Aorta (tissue), 5 donors: ENCODE data around the gene PHACTR2. TPM values are rescaled to one million over a fixed set of nuclear protein-coding genes. Genes with fewer than 3 reads are reported as not detected.

Experiments used
- ATAC-seq: fragments of 200-7000 bp; cut with Tn5 transposase; one replicate; pipeline ENCODE4 v1.9.1; 2022; ENCODE audit warnings: moderate library complexity; ENCODE audit not compliant: low FRiP score
- DNase-seq, 2 donors: peaks; one replicate each; pipeline ENCODE4 v3.0.0-alpha.2; 2020
- H3K27ac ChIP-seq, 2 donors: one replicate each; pipeline ENCODE4 v1.5.1; 2013; ENCODE audit warnings: low read length in 2 of 2, mild to moderate bottlenecking in 2 of 2, moderate library complexity in 2 of 2, control low read depth in 1 of 2, inconsistent platforms in 1 of 2, low read depth in 1 of 2
- H3K27me3 ChIP-seq, 2 donors: one replicate each; pipeline ENCODE4 v1.6.1; 2013; ENCODE audit warnings: control low read depth in 1 of 2, low read length in 1 of 2, mild to moderate bottlenecking in 1 of 2, moderate library complexity in 1 of 2; ENCODE audit not compliant: insufficient read depth in 2 of 2, control insufficient read depth in 1 of 2
- H3K36me3 ChIP-seq, 2 donors: one replicate each; pipeline ENCODE4 v1.6.1; 2013; ENCODE audit warnings: control low read depth in 1 of 2, low read length in 1 of 2, mild to moderate bottlenecking in 1 of 2; ENCODE audit not compliant: insufficient read depth in 2 of 2, control insufficient read depth in 1 of 2
- H3K4me1 ChIP-seq, 2 donors: one replicate each; pipeline ENCODE4 v1.6.1; 2013; ENCODE audit warnings: low read length in 2 of 2, control low read depth in 1 of 2, mild to moderate bottlenecking in 1 of 2, moderate library complexity in 1 of 2; ENCODE audit not compliant: insufficient read depth in 2 of 2, control insufficient read depth in 1 of 2
- H3K4me3 ChIP-seq, 2 donors: one replicate each; pipeline ENCODE4 v1.5.1; 2013; ENCODE audit warnings: low read length in 2 of 2, control low read depth in 1 of 2, mild to moderate bottlenecking in 1 of 2
- H3K9me3 ChIP-seq: one replicate; pipeline ENCODE4 v1.6.1; 2013; ENCODE audit warnings: mild to moderate bottlenecking, low read length; ENCODE audit not compliant: control insufficient read depth
- WGBS, 2 donors: extraction: QIAGEN DNeasy Blood & Tissue Kit; methylation state at CpG; one replicate each; pipeline ENCODE4 v1.1.7; 2013; 5-methylcytosine and 5-hydroxymethylcytosine counted together
- intact Hi-C, 2 donors: fragments of 100-400 bp; cut with DNase I; formaldehyde crosslinking; loops; one replicate each; pipeline versions ENCODE4 v1.14.2 to v1.15.0; 2022
- polyA plus RNA-seq, 2 donors: library from polyadenylated mRNA; stranded (reverse); fragments of 200-250 nt; gene quantifications; one replicate each; pipeline ENCODE4 v1.2.3, GENCODE V29; 2013
- total RNA-seq, 2 donors: library from RNA; stranded (reverse); fragmentation: NEBNext Ultra II Directional; extraction: Animal tissue kit (Norgen Biotek cat#: 25700); gene quantifications; one replicate each; pipeline ENCODE4 v1.2.1, GENCODE V29; 2021
- donor health status: healthy with polysubstance abuse.
- donor health status: Bipolar disorder and iron deficiency.
- donor health status: DM: no; HTN: no; CAD: no.
- donor health status: DM: no; HTN: no; CAD: no.
- donor health status: DM: yes; HTN: yes; CAD: no.

Gene PHACTR2
- total and polyA plus RNA-seq, 4 donors = 15.3 to 96.8 (median 51.2) TPM

- H3K27me3 ChIP-seq = no peaks in the 10 kb centered on the region
- H3K9me3 ChIP-seq = no peaks in the 10 kb centered on the region
- no peak for DNase-seq
- no peak overlapping the region for H3K4me3 ChIP-seq
- peaks cover 0 to 1% of the 10 kb centered on the region in 2 donors for H3K36me3 ChIP-seq
- no peak for ATAC-seq
- intact Hi-C loops = no loop called here
- H3K27ac ChIP-seq = no peak overlapping the region
- H3K4me1 ChIP-seq = peaks cover 0 to 2% of the 10 kb centered on the region in 2 donors
Observed at GRCh38 chr6:143817621-143818020, 139.9 kb downstream of the PHACTR2 start.

DNA sequence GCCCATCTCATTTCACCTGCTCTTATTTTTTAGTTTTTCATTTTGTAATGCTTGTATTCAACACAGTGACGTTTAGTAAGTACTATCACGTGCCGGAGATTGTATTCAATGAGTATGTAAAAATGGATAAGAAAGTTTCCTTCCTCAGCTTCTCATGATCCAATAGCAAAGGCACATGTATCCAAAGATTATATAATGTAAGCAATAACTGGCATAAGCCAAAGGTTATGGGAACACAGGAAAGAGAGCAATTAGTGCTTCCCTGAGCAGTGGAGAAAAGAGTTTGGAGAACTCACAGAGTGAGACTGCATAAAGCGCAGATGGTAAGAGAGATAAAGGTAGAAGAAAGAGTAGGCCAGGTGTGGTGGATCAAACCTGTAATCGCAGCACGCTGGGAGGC lies 143.6 kb downstream of the PHACTR2 start:
- DNase-seq (no peak), ATAC-seq (no peak)
- intact Hi-C loops = no loop called here
- Histone ChIP-seq H3K4me1 (peaks cover 2 to 8% of the 10 kb centered on the region in 2 donors), H3K4me3 (no peak overlapping the region), H3K36me3 (peaks cover 0 to 1% of the 10 kb centered on the region in 2 donors), H3K9me3 (no peaks in the 10 kb centered on the region), H3K27ac (no peak overlapping the region), H3K27me3 (no peaks in the 10 kb centered on the region)
- 93 to 96% methylated on average over 6 of the region's 6 CpGs for WGBS, 2 donors

- intact Hi-C loops = no loop called here
- Histone ChIP-seq H3K9me3 (no peaks in the 10 kb centered on the region), H3K27me3 (no peaks in the 10 kb centered on the region), H3K4me1 (peaks cover 2 to 8% of the 10 kb centered on the region in 2 donors), H3K4me3 (no peak overlapping the region), H3K27ac (peak overlapping the region in 1 of 2 donors; percentile 63), H3K36me3 (peaks cover 0 to 1% of the 10 kb centered on the region in 2 donors)
- no peak for DNase-seq
- WGBS, 2 donors = 25 to 29% methylated on average over 3 of the region's 3 CpGs
- ATAC-seq = no peak
Observed at GRCh38 chr6:143822584-143823024, 144.8 kb downstream of the PHACTR2 start.

DNA sequence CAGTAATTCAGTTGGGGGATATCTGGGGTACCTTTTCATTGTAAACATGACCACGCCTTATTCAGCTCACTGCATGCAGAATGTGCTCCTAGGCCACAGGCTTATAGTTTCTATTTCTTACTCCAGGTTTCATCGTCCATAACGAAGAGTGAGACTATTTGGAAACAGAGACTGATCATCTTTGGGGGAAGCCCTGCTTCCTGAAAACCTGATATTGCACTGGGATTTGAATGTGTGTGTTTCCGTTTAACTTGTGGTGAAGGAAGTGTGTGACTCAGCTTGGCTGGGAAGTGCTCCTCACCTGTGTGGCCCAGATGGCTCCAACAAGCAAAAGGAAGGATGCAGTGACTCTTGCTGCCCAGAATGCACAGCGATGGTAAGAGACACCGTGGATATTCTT lies 145.8 kb downstream of the PHACTR2 start:
- intact Hi-C loops = no loop called here
- H3K27me3 ChIP-seq = no peaks in the 10 kb centered on the region
- 91 to 95% methylated on average over 6 of the region's 6 CpGs for WGBS, 2 donors
- H3K36me3 ChIP-seq = peaks cover 0 to under 1% of the 10 kb centered on the region in 2 donors
- no peak overlapping the region for H3K4me3 ChIP-seq
- DNase-seq (no peak), ATAC-seq (no peak)
- H3K27ac ChIP-seq = peak overlapping the region in 1 of 2 donors; percentile 71
- no peaks in the 10 kb centered on the region for H3K9me3 ChIP-seq
- peaks cover 2 to 8% of the 10 kb centered on the region in 2 donors for H3K4me1 ChIP-seq

DNA sequence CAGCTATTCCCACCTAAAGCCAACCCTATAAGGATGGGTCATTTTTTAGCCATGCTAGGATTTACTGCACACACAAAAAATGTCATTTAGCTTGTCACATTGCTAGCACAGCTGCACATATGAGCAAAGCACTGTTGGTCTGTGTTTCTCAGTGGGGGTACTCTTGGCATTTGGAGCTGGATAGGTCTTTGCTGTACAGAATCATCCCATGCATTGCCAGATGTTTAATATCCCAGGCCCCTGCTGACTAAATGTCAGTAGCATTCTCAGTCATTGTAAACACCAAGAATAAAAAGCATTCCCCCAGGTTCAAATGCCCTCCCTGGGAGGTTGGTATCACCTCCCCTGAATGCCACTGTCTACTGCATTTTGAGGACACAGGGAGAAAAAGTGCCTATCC lies 150.8 kb downstream of the PHACTR2 start:
- Histone ChIP-seq H3K27me3 (no peaks in the 10 kb centered on the region), H3K27ac (no peak overlapping the region), H3K9me3 (no peaks in the 10 kb centered on the region), H3K4me1 (peaks cover 2 to 8% of the 10 kb centered on the region in 2 donors), H3K4me3 (no peak overlapping the region), H3K36me3 (no peaks in the 10 kb centered on the region)
- intact Hi-C loops = no loop called here
- ATAC-seq (no peak), DNase-seq (no peak)

GRCh38 chr6:143836150-143836549 lies 158.4 kb downstream of the PHACTR2 start:
- intact Hi-C loops = no loop called here
- Histone ChIP-seq H3K4me1 (peaks cover 2 to 5% of the 10 kb centered on the region in 2 donors), H3K27me3 (no peaks in the 10 kb centered on the region), H3K27ac (no peak overlapping the region), H3K4me3 (no peak overlapping the region), H3K36me3 (no peaks in the 10 kb centered on the region), H3K9me3 (no peaks in the 10 kb centered on the region)
- WGBS, 2 donors = 91 to 94% methylated on average over 2 of the region's 2 CpGs
- no peak for DNase-seq
- ATAC-seq = no peak

DNA sequence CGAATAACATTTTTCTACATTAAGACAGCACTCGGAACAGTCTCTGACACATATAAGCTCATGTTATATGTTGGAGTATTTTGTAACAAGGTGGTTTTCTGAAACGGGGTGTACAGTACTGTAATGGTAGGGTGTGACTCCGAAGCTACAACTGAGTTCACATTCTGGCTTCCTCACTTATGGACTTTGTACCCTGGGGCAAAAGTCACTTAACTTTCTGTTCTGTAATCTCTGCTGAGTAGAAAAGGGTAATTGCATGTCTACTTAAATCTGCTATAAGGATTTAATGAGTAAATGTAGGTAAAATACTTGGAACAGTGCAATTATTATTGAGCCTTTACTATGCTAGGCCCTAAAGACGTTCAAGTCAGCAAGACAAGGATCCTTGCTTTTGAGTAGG lies 160.6 kb downstream of the PHACTR2 start:
- ATAC-seq (no peak), DNase-seq (no peak)
- 92 to 93% methylated on average over 5 of the region's 5 CpGs for WGBS, 2 donors
- Histone ChIP-seq H3K9me3 (no peaks in the 10 kb centered on the region), H3K4me1 (peaks cover 0 to 5% of the 10 kb centered on the region in 2 donors), H3K27me3 (no peaks in the 10 kb centered on the region), H3K36me3 (no peaks in the 10 kb centered on the region), H3K27ac (no peak overlapping the region), H3K4me3 (no peak overlapping the region)
- intact Hi-C loops = no loop called here

GRCh38 chr6:143839196-143839595 lies 161.4 kb downstream of the PHACTR2 start:
- Histone ChIP-seq H3K4me3 (no peak overlapping the region), H3K9me3 (no peaks in the 10 kb centered on the region), H3K4me1 (peaks cover 0 to 8% of the 10 kb centered on the region in 2 donors), H3K36me3 (no peaks in the 10 kb centered on the region), H3K27ac (peak overlapping the region in 1 of 2 donors; percentile 12), H3K27me3 (no peaks in the 10 kb centered on the region)
- no peak for ATAC-seq
- intact Hi-C loops = no loop called here
- WGBS, 2 donors = 37 to 38% methylated on average over 4 of the region's 4 CpGs
- DNase-seq = no peak

- no peak for ATAC-seq
- intact Hi-C loops = loop anchor here (5.0 to 10.0 kb wide), 5 partner anchors 163 to 266 kb away; partner anchors contain the start of genes PHACTR2 (in 2 of the 2) and PLAGL1 (in 1 of the 2)
- H3K4me1 ChIP-seq = peaks cover 0 to 10% of the 10 kb centered on the region in 2 donors
- no peak overlapping the region for H3K4me3 ChIP-seq
- peaks cover 0 to 1% of the 10 kb centered on the region in 2 donors for H3K36me3 ChIP-seq
- no peak for DNase-seq
- H3K27me3 ChIP-seq = no peaks in the 10 kb centered on the region
- no peak overlapping the region for H3K27ac ChIP-seq
- H3K9me3 ChIP-seq = no peaks in the 10 kb centered on the region
- 93 to 96% methylated on average over 6 of the region's 6 CpGs for WGBS, 2 donors
Observed at GRCh38 chr6:143840595-143841265, 163.0 kb downstream of the PHACTR2 start.
